Mammary epithelial cell (primary cell): ENCODE data around the gene IL11RA.

Experiments used
- CTCF ChIP-seq, 2 donors: IDR thresholded peaks in 1 of 2; conservative IDR thresholded peaks in 1 of 2; 2 replicates each; pipeline ENCODE4 v1.5.1; 2011 to 2012; ENCODE audit warnings: inconsistent platforms in 2 of 2, low read length in 2 of 2, mild to moderate bottlenecking in 2 of 2, control low read depth in 1 of 2, low read depth in 1 of 2; ENCODE audit not compliant: insufficient read depth in 1 of 2; ENCODE audit errors: extremely low read depth in 1 of 2
- EZH2 ChIP-seq: IDR thresholded peaks from 2 replicates; pipeline ENCODE4 v1.6.1; 2012; ENCODE audit warnings: low read length, inconsistent platforms, borderline replicate concordance

GRCh38 chr9:34634551-34635248 is 17.3 kb upstream of the IL11RA start:
- TF ChIP-seq CTCF (conservative IDR thresholded peaks at IDR 0.05 in 1 of 2, IDR thresholded peaks at IDR 0.05 in 1 of 2; ENCODE audit: extremely low read depth in 1 of 2, insufficient read depth in 1 of 2, low read depth in 1 of 2, low read length in 2 of 2) (no peak), EZH2 (no peak)
